Smooth muscle cell (in vitro differentiated cells): ENCODE measurements around the gene PRKAR1B. TPM values are rescaled to one million over a fixed set of nuclear protein-coding genes. Genes with fewer than 3 reads are reported as not detected.
"Not testable (repeated sequence)": the region's sequence is repeated elsewhere in the genome, so short reads cannot be mapped to it uniquely, and the experiment has no call there.

Source experiments
- DNase-seq: peaks from one replicate; lab custom pipeline; 2025; ENCODE audit not compliant: unreplicated experiment; lab: John Stamatoyannopoulos, UW
- H2AFZ ChIP-seq: fragments of 200-600 bp; sonication (generic); 2 replicates; pipeline ENCODE4 v1.6.0; 2016; ENCODE audit warnings: antibody characterized with exemption, low read depth, mild to moderate bottlenecking
- H3F3A ChIP-seq: fragments of 200-600 bp; sonication (generic); 2 replicates; pipeline ENCODE4 v1.6.0; 2017; ENCODE audit warnings: antibody characterized with exemption, low read depth
- H3K27ac ChIP-seq: fragments of 200-600 bp; sonication (generic); 2 replicates; pipeline ENCODE4 v1.5.1; 2016; ENCODE audit warnings: low read depth, mild to moderate bottlenecking
- H3K27me3 ChIP-seq: fragments of 200-600 bp; sonication (generic); 2 replicates; pipeline ENCODE4 v1.6.1; 2016; ENCODE audit warnings: low read depth, mild to moderate bottlenecking
- H3K36me3 ChIP-seq: fragments of 200-600 bp; sonication (generic); 2 replicates; pipeline ENCODE4 v1.5.1; 2016; ENCODE audit warnings: low read depth
- H3K4me1 ChIP-seq: fragments of 200-600 bp; sonication (generic); 2 replicates; pipeline ENCODE4 v1.5.1; 2016; ENCODE audit warnings: low read depth
- H3K4me2 ChIP-seq: fragments of 200-600 bp; sonication (generic); 2 replicates; pipeline ENCODE4 v1.6.0; 2016; ENCODE audit warnings: mild to moderate bottlenecking
- H3K4me3 ChIP-seq: fragments of 200-600 bp; sonication (generic); 2 replicates; pipeline ENCODE4 v1.5.1; 2016; ENCODE audit warnings: mild to moderate bottlenecking
- H3K79me2 ChIP-seq: fragments of 200-600 bp; sonication (generic); 2 replicates; pipeline ENCODE4 v1.6.0; 2016; ENCODE audit warnings: low read depth, mild to moderate bottlenecking
- H3K9ac ChIP-seq: fragments of 200-600 bp; sonication (generic); 2 replicates; pipeline ENCODE4 v1.6.0; 2016; ENCODE audit warnings: low read depth
- H3K9me3 ChIP-seq: fragments of 200-600 bp; sonication (generic); replicated peaks from 2 replicates; pipeline ENCODE4 v1.5.1; 2016; ENCODE audit warnings: low read depth
- H4K20me1 ChIP-seq: fragments of 200-600 bp; sonication (generic); 2 replicates; pipeline ENCODE4 v1.6.0; 2016; ENCODE audit warnings: low read depth
- WGBS: methylation state at CpG from one replicate; pipeline ENCODE4 v1.1.7; 2016; ENCODE audit warnings: low lambda C conversion rate; 5-methylcytosine and 5-hydroxymethylcytosine counted together
- polyA plus RNA-seq: library from polyadenylated mRNA; unstranded; fragments of >200 nt; fragmentation: Nextera tagmentation; extraction: Ambion mirVana; gene quantifications from 2 replicates; pipeline ENCODE4 v1.2.1, GENCODE V29; 2016
- total RNA-seq: library from RNA; depleted of rRNA; stranded (reverse); fragments of >200 nt; gene quantifications from 2 replicates; pipeline ENCODE4 v1.2.3, GENCODE V29; 2014
- TF ChIP-seq, protein P1 (sequence below): fragments of 200-600 bp; sonication (generic); IDR thresholded peaks from 2 replicates; pipeline ENCODE4 v1.5.1; 2017; ENCODE audit warnings: borderline replicate concordance, mild to moderate bottlenecking, antibody characterized with exemption; ENCODE audit not compliant: insufficient read depth, poor library complexity, severe bottlenecking

PRKAR1B gene
- total and polyA plus RNA-seq, 2 experiments from 2014 or later: 5.3 to 10.1 TPM

DNA sequence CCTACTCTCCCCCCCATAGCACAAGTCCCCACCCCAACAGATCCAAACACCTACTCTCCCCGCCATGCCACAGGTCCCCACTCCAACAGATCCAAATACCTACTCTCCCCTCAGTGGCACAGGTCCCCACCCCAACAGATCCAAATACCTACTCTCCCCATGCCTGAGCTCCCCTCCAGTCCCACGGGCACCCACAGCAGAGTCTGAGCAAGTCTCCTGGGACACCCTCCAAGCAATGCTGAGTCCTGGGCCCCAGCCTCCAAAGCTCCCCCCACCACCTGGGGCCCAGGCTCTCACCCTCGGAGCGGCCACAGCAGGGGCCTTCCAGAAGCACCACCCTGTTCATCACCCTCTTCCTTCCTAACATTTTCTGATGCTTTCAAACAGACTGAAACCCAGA lies 64.5 kb downstream of the PRKAR1B start:
- H3K4me2 ChIP-seq: no peak overlapping the region
- no peaks in the 10 kb centered on the region for H3K36me3 ChIP-seq
- H3K9me3 ChIP-seq: no peaks in the 10 kb centered on the region
- no peak overlapping the region for H3K27ac ChIP-seq
- WGBS: 92% methylated on average over 3 of the region's 4 CpGs
- H3K4me3 ChIP-seq: no peak overlapping the region
- TF ChIP-seq, protein P1, sequence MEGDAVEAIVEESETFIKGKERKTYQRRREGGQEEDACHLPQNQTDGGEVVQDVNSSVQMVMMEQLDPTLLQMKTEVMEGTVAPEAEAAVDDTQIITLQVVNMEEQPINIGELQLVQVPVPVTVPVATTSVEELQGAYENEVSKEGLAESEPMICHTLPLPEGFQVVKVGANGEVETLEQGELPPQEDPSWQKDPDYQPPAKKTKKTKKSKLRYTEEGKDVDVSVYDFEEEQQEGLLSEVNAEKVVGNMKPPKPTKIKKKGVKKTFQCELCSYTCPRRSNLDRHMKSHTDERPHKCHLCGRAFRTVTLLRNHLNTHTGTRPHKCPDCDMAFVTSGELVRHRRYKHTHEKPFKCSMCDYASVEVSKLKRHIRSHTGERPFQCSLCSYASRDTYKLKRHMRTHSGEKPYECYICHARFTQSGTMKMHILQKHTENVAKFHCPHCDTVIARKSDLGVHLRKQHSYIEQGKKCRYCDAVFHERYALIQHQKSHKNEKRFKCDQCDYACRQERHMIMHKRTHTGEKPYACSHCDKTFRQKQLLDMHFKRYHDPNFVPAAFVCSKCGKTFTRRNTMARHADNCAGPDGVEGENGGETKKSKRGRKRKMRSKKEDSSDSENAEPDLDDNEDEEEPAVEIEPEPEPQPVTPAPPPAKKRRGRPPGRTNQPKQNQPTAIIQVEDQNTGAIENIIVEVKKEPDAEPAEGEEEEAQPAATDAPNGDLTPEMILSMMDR: no peak
- H3F3A ChIP-seq: peaks cover 6% of the 10 kb centered on the region
- no peaks in the 10 kb centered on the region for H4K20me1 ChIP-seq
- no peaks in the 10 kb centered on the region for H3K27me3 ChIP-seq
- H3K79me2 ChIP-seq: no peaks in the 10 kb centered on the region
- H2AFZ ChIP-seq: no peak overlapping the region
- no peak for DNase-seq
- H3K4me1 ChIP-seq: no peaks in the 10 kb centered on the region
- H3K9ac ChIP-seq: no peak overlapping the region

DNA sequence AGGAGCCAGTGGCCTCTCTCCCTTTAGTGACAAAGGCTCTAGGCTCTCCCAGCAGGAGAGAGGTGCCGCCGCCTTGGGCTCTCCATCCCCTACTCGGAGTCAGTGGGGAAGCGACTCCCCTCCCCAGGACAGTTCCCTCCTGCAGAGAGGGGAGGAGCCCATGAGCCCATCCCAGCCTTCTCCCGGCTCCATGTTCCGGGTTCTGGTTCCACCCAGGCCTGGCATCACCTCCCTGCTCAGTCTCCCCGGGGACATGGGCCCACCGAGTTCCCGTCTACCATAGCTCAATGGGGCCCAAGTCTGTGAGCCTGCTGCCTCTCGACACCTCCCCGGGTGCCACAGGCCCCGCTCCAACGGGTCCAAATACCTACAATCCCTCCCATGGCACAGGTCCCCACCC lies 67.1 kb downstream of the PRKAR1B start:
- H3F3A ChIP-seq: peaks cover under 1% of the 10 kb centered on the region
- H3K27me3 ChIP-seq: no peaks in the 10 kb centered on the region
- H3K9me3 ChIP-seq: no peaks in the 10 kb centered on the region
- no peak overlapping the region for H2AFZ ChIP-seq
- H3K4me1 ChIP-seq: no peaks in the 10 kb centered on the region
- no peak overlapping the region for H3K9ac ChIP-seq
- TF ChIP-seq, protein P1: no peak
- 98% methylated on average over 13 of the region's 13 CpGs for WGBS
- H3K4me3 ChIP-seq: no peak overlapping the region
- no peaks in the 10 kb centered on the region for H3K36me3 ChIP-seq
- DNase-seq: no peak
- no peak overlapping the region for H3K4me2 ChIP-seq
- H4K20me1 ChIP-seq: no peaks in the 10 kb centered on the region
- H3K27ac ChIP-seq: no peak overlapping the region
- no peaks in the 10 kb centered on the region for H3K79me2 ChIP-seq

GRCh38 chr7:659306-659847 lies 67.7 kb downstream of the PRKAR1B start:
- no peaks in the 10 kb centered on the region for H3K27me3 ChIP-seq
- no peaks in the 10 kb centered on the region for H3K79me2 ChIP-seq
- no peaks in the 10 kb centered on the region for H3K4me1 ChIP-seq
- no peaks in the 10 kb centered on the region for H3K36me3 ChIP-seq
- no peaks in the 10 kb centered on the region for H3K9me3 ChIP-seq
- TF ChIP-seq, protein P1: no peak
- no peak overlapping the region for H3K4me3 ChIP-seq
- H3F3A ChIP-seq: no peaks in the 10 kb centered on the region
- DNase-seq: no peak
- H2AFZ ChIP-seq: no peak overlapping the region
- WGBS: 95% methylated on average over 25 of the region's 25 CpGs
- no peak overlapping the region for H3K27ac ChIP-seq
- no peaks in the 10 kb centered on the region for H4K20me1 ChIP-seq
- no peak overlapping the region for H3K4me2 ChIP-seq
- H3K9ac ChIP-seq: no peak overlapping the region

- Histone ChIP-seq H2AFZ (no peak overlapping the region), H3K79me2 (no peaks in the 10 kb centered on the region), H3K4me1 (no peaks in the 10 kb centered on the region), H3K9ac (no peak overlapping the region), H3K4me3 (no peak overlapping the region), H4K20me1 (no peaks in the 10 kb centered on the region), H3K4me2 (peak overlapping the region; percentile 31), H3K9me3 (no peaks in the 10 kb centered on the region), H3K27ac (no peak overlapping the region), H3K36me3 (no peaks in the 10 kb centered on the region), H3F3A (no peaks in the 10 kb centered on the region), H3K27me3 (no peaks in the 10 kb centered on the region)
- TF ChIP-seq, protein P1: no peak
- WGBS: 37% methylated on average over 16 of the region's 16 CpGs
- DNase-seq: no peak
Observed at GRCh38 chr7:657565-658119, 69.4 kb downstream of the PRKAR1B start.

- H3K9me3 ChIP-seq, H3K79me2 ChIP-seq, H2AFZ ChIP-seq, H3F3A ChIP-seq, H4K20me1 ChIP-seq, H3K27me3 ChIP-seq, H3K4me3 ChIP-seq, H3K4me1 ChIP-seq, H3K27ac ChIP-seq, H3K4me2 ChIP-seq, DNase-seq, H3K9ac ChIP-seq, H3K36me3 ChIP-seq: not testable (repeated sequence)
- 96% methylated on average over 3 of the region's 3 CpGs for WGBS
Observed at GRCh38 chr7:657010-657409, 70.1 kb downstream of the PRKAR1B start.
